OCI-LY3 (cell line): Measurements from ENCODE around the gene EDRF1.

ENCODE experiments used
- EZH2phosphoT487 ChIP-seq: fragments of 200-600 bp; shearing (Covaris generic); IDR thresholded peaks from 2 replicates; pipeline ENCODE4 v1.6.1; 2018; ENCODE audit warnings: antibody characterized with exemption, mixed run types, low read depth
- TF ChIP-seq, protein P1 (sequence below): fragments of 200-600, 300-600 bp; sonication (generic); IDR thresholded peaks from 2 replicates; pipeline ENCODE4 v1.5.1; 2014; ENCODE audit warnings: antibody characterized with exemption, low read length, low read depth

DNA sequence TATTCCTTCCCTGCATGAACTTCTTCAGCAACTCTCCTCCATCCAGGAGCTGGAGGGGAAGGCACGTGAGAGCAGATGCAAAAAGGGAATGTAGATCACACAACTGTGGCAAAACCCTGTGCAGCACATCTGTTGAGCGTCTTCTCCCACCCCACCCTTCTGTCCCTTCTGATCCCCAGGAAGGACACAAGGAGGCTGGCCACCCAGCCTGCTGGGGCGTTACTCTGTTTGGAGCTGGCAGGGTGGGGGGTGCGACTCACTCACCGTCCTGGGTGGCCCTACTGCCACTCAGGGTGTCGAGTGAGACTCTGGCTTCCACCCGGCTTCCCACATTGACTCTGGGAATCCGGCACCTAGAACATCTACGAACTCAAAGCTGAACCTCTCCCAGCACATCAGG, 66.3 kb downstream of the EDRF1 start:
- TF ChIP-seq, protein P1, sequence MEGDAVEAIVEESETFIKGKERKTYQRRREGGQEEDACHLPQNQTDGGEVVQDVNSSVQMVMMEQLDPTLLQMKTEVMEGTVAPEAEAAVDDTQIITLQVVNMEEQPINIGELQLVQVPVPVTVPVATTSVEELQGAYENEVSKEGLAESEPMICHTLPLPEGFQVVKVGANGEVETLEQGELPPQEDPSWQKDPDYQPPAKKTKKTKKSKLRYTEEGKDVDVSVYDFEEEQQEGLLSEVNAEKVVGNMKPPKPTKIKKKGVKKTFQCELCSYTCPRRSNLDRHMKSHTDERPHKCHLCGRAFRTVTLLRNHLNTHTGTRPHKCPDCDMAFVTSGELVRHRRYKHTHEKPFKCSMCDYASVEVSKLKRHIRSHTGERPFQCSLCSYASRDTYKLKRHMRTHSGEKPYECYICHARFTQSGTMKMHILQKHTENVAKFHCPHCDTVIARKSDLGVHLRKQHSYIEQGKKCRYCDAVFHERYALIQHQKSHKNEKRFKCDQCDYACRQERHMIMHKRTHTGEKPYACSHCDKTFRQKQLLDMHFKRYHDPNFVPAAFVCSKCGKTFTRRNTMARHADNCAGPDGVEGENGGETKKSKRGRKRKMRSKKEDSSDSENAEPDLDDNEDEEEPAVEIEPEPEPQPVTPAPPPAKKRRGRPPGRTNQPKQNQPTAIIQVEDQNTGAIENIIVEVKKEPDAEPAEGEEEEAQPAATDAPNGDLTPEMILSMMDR, result no peak
- TF ChIP-seq EZH2phosphoT487, result no peak
